Measurements from ENCODE around the gene HIVEP3.

GRCh38 chr1:41833519-41834000 is 85.2 kb downstream of the HIVEP3 start:
- TF ChIP-seq POLR2A (IDR thresholded peaks at IDR 0.05): no peak
- no peak for TF ChIP-seq CTCF (IDR thresholded peaks at IDR 0.05)

Data from heart left ventricle (tissue), 13 donors.